ENCODE results near the gene PSMD1.
"Not testable (repeated sequence)": the region's sequence is repeated elsewhere in the genome, so short reads cannot be mapped to it uniquely, and the experiment has no call there.

The PSMD1 gene

GRCh38 chr2:231161252-231161839 is 104.7 kb downstream of the PSMD1 start:
- DNase-seq, result no peak

- DNase-seq, result no peak
Observed at GRCh38 chr2:231161877-231162329, 105.2 kb downstream of the PSMD1 start.

GRCh38 chr2:231163011-231163410 is 106.3 kb downstream of the PSMD1 start:
- no peak for DNase-seq

- no peak for DNase-seq
Observed at GRCh38 chr2:231163414-231164095, 106.9 kb downstream of the PSMD1 start.

- no peak for DNase-seq
Observed at GRCh38 chr2:231167745-231168459, 111.2 kb downstream of the PSMD1 start.

GRCh38 chr2:231168460-231169139 is 111.9 kb downstream of the PSMD1 start:
- DNase-seq, result no peak

- no peak for DNase-seq
Observed at GRCh38 chr2:231169488-231169887, 112.8 kb downstream of the PSMD1 start.

- DNase-seq, result no peak
Observed at GRCh38 chr2:231170055-231170454, 113.4 kb downstream of the PSMD1 start.

- no peak for DNase-seq
Observed at GRCh38 chr2:231172025-231172424, 115.4 kb downstream of the PSMD1 start.

GRCh38 chr2:231174211-231174651 is 117.6 kb downstream of the PSMD1 start:
- DNase-seq, result no peak

GRCh38 chr2:231176066-231176465 is 119.4 kb downstream of the PSMD1 start:
- DNase-seq, result no peak

GRCh38 chr2:231177156-231178025 is 120.7 kb downstream of the PSMD1 start:
- DNase-seq, result no peak

GRCh38 chr2:231178805-231179204 is 122.1 kb downstream of the PSMD1 start:
- not testable (repeated sequence) for DNase-seq

- peak; percentile 14 for DNase-seq
Observed at GRCh38 chr2:231181860-231182512, 125.3 kb downstream of the PSMD1 start.

GRCh38 chr2:231182513-231182899 is 125.8 kb downstream of the PSMD1 start:
- no peak for DNase-seq

- DNase-seq, result no peak
Observed at GRCh38 chr2:231183851-231184250, 127.2 kb downstream of the PSMD1 start.

GRCh38 chr2:231184319-231184718 is 127.7 kb downstream of the PSMD1 start:
- no peak for DNase-seq

GRCh38 chr2:231185050-231185725 is 128.5 kb downstream of the PSMD1 start:
- no peak for DNase-seq

GRCh38 chr2:231185886-231186285 is 129.2 kb downstream of the PSMD1 start:
- no peak for DNase-seq

- DNase-seq, result no peak
Observed at GRCh38 chr2:231186325-231186724, 129.7 kb downstream of the PSMD1 start.

Data from CD4-positive, alpha-beta T cell treated with Interleukin-4 for 4 hours (primary cell).